Tibial nerve (tissue), 4 donors: ENCODE measurements around the gene TAS1R2. TPM values are rescaled to one million over a fixed set of nuclear protein-coding genes. Genes with fewer than 3 reads are reported as not detected.

ENCODE experiments used
- DNase-seq, 2 donors: peaks; one replicate each; pipeline ENCODE4 v3.0.0-alpha.2; 2019; ENCODE audit warnings: low spot score in 2 of 2
- H3K27ac ChIP-seq, 4 donors: fragments of 200-600 bp; sonication (generic) in 3 of 4; one replicate each; pipeline ENCODE4 v1.5.1; 2017 to 2019; ENCODE audit warnings: mild to moderate bottlenecking in 1 of 4
- H3K27me3 ChIP-seq, 2 donors: fragments of 200-600 bp; sonication (generic) in 1 of 2; one replicate each; pipeline versions ENCODE4 v1.5.1 to v1.6.0; 2017 to 2019
- H3K36me3 ChIP-seq, 3 donors: fragments of 200-600 bp; sonication (generic); one replicate each; pipeline ENCODE4 v1.5.1; 2018 to 2019
- H3K4me1 ChIP-seq, 4 donors: fragments of 200-600 bp; sonication (generic) in 3 of 4; one replicate each; pipeline ENCODE4 v1.5.1; 2017 to 2019
- H3K4me3 ChIP-seq, 4 donors: fragments of 200-600 bp; sonication (generic) in 3 of 4; one replicate each; pipeline ENCODE4 v1.5.1; 2017 to 2019; ENCODE audit warnings: mild to moderate bottlenecking in 1 of 4, moderate library complexity in 1 of 4
- H3K9me3 ChIP-seq, 4 donors: fragments of 200-600 bp; sonication (generic) in 3 of 4; one replicate each; pipeline ENCODE4 v1.5.1; 2017 to 2019
- CTCF ChIP-seq, 5 experiments: fragments of 200-600 bp in 3 of 5; fragments of 450-650 bp in 2 of 5; sonication (generic) in 3 of 5; IDR thresholded peaks; one replicate each; pipeline ENCODE4 v1.5.1; 2016 to 2019; ENCODE audit warnings: antibody characterized with exemption in 5 of 5, mild to moderate bottlenecking in 3 of 5, moderate library complexity in 2 of 5
- EP300 ChIP-seq, 2 donors: sonication (generic); formaldehyde crosslinking; IDR thresholded peaks; one replicate each; pipeline ENCODE4 v1.6.1; 2017; ENCODE audit warnings: antibody characterized with exemption in 2 of 2, mild to moderate bottlenecking in 1 of 2
- POLR2A ChIP-seq, 2 donors: fragments of 450-650 bp; IDR thresholded peaks; one replicate each; pipeline ENCODE4 v1.6.1; 2017; ENCODE audit warnings: antibody characterized with exemption in 2 of 2, mild to moderate bottlenecking in 2 of 2, moderate library complexity in 2 of 2
- WGBS, 2 donors: methylation state at CpG; one replicate each; pipeline ENCODE4 v1.1.5; 2018; 5-methylcytosine and 5-hydroxymethylcytosine counted together
- total RNA-seq, 4 donors: library from RNA; depleted of rRNA; stranded (reverse); fragments of >200 nt; gene quantifications; one replicate each; pipeline ENCODE4 v1.1.0, GENCODE V29; 2016

The TAS1R2 gene
- total RNA-seq, 4 donors from 2014 or later = not detected

- H3K36me3 ChIP-seq = peaks cover 0 to 28% (median 0%) of the 10 kb centered on the region in 3 donors
- TF ChIP-seq CTCF (IDR thresholded peaks at IDR 0.05) = no peak
- no peak for TF ChIP-seq EP300 (IDR thresholded peaks at IDR 0.05)
- no peak for TF ChIP-seq POLR2A (IDR thresholded peaks at IDR 0.05)
- H3K9me3 ChIP-seq = no peaks in the 10 kb centered on the region
- peaks cover 0 to 43% (median 23%) of the 10 kb centered on the region in 4 donors for H3K4me1 ChIP-seq
- no peak for DNase-seq
- 90 to 94% methylated on average over 7 of the region's 7 CpGs for WGBS, 2 donors
- no peak overlapping the region for H3K4me3 ChIP-seq
- no peaks in the 10 kb centered on the region for H3K27me3 ChIP-seq
- H3K27ac ChIP-seq = peak overlapping the region in 2 of 4 donors; percentile 61 to 68
These were observed 31.9 kb upstream of the TAS1R2 start for GRCh38 chr1:18891426-18891780.

- peak in 1 of 2 donors; percentile 14 for DNase-seq
These were observed 31.4 kb upstream of the TAS1R2 start for GRCh38 chr1:18890706-18891425.

GRCh38 chr1:18886003-18886335 lies 26.5 kb upstream of the TAS1R2 start:
- Histone ChIP-seq H3K27ac (no peak overlapping the region), H3K4me3 (no peak overlapping the region), H3K4me1 (peaks cover 0 to 13% (median 7%) of the 10 kb centered on the region in 4 donors), H3K9me3 (no peaks in the 10 kb centered on the region), H3K36me3 (peaks cover 0 to 72% (median 0%) of the 10 kb centered on the region in 3 donors), H3K27me3 (no peaks in the 10 kb centered on the region)
- TF ChIP-seq POLR2A (IDR thresholded peaks at IDR 0.05) (no peak), EP300 (IDR thresholded peaks at IDR 0.05) (no peak), CTCF (IDR thresholded peaks at IDR 0.05) (no peak)
- no peak for DNase-seq
- WGBS, 2 donors = 83 to 94% methylated on average over 1 of the region's 1 CpG

More at GRCh38 chr1:18890706-18891425, 31.4 kb upstream of the TAS1R2 start:
- H3K4me3 ChIP-seq = no peak overlapping the region
- no peaks in the 10 kb centered on the region for H3K9me3 ChIP-seq
- peaks cover 0 to 43% (median 23%) of the 10 kb centered on the region in 4 donors for H3K4me1 ChIP-seq
- H3K27ac ChIP-seq = peak overlapping the region in 3 of 4 donors; percentile 40 to 68 (median 61)
- 32 to 43% methylated on average over 6 of the region's 6 CpGs for WGBS, 2 donors
- TF ChIP-seq POLR2A (IDR thresholded peaks at IDR 0.05) (no peak), EP300 (IDR thresholded peaks at IDR 0.05) (peak in 1 of 2 donors; percentile 24), CTCF (IDR thresholded peaks at IDR 0.05) (no peak)
- peaks cover 0 to 28% (median 0%) of the 10 kb centered on the region in 3 donors for H3K36me3 ChIP-seq
- no peaks in the 10 kb centered on the region for H3K27me3 ChIP-seq

- no peaks in the 10 kb centered on the region for H3K9me3 ChIP-seq
- H3K36me3 ChIP-seq = peaks cover 0 to 77% (median 0%) of the 10 kb centered on the region in 3 donors
- peaks cover 0 to 8% (median 3%) of the 10 kb centered on the region in 4 donors for H3K4me1 ChIP-seq
- TF ChIP-seq POLR2A (IDR thresholded peaks at IDR 0.05) (no peak), EP300 (IDR thresholded peaks at IDR 0.05) (no peak)
- H3K27ac ChIP-seq = no peak overlapping the region
- H3K27me3 ChIP-seq = no peaks in the 10 kb centered on the region
- no peak for DNase-seq
- WGBS, 2 donors = 88 to 89% methylated on average over 7 to 17 of the region's 17 CpGs
- H3K4me3 ChIP-seq = no peak overlapping the region
These were observed 26.0 kb upstream of the TAS1R2 start for GRCh38 chr1:18885311-18886002.

- Histone ChIP-seq H3K9me3 (no peaks in the 10 kb centered on the region), H3K4me3 (no peak overlapping the region), H3K4me1 (peaks cover 0 to 2% (median 0%) of the 10 kb centered on the region in 4 donors), H3K27me3 (no peaks in the 10 kb centered on the region), H3K27ac (no peak overlapping the region), H3K36me3 (peaks cover 0 to 83% (median 0%) of the 10 kb centered on the region in 3 donors)
- WGBS, 2 donors = 79 to 83% methylated on average over 6 of the region's 6 CpGs
- no peak for TF ChIP-seq POLR2A (IDR thresholded peaks at IDR 0.05)
- no peak for TF ChIP-seq CTCF (IDR thresholded peaks at IDR 0.05)
- TF ChIP-seq EP300 (IDR thresholded peaks at IDR 0.05) = no peak
- DNase-seq = no peak
These were observed 25.3 kb upstream of the TAS1R2 start for GRCh38 chr1:18884727-18885126.
